GM13976 (cell line): ENCODE measurements around the gene LCMT1.

ENCODE experiments used
- DNase-seq: peaks from one replicate; pipeline ENCODE4 v3.0.0; 2012; ENCODE audit warnings: low spot score
- CTCF ChIP-seq: IDR thresholded peaks from 2 replicates; pipeline ENCODE4 v1.5.1; 2012; ENCODE audit warnings: borderline replicate concordance, mild to moderate bottlenecking; ENCODE audit not compliant: insufficient read depth; ENCODE audit errors: extremely low read depth, missing control alignments, control extremely low read depth
- in situ Hi-C: fragments of 300-500 bp; cut with MboI; formaldehyde crosslinking; loops from one replicate; pipeline ENCODE4 v1.12.0; 2022; ENCODE audit warnings: low sequenced_read_pairs, mixed read lengths, inconsistent platforms; ENCODE audit not compliant: unreplicated experiment

LCMT1 gene

GRCh38 chr16:25093208-25094061, 18.1 kb upstream of the LCMT1 start:
- in situ Hi-C loops, result no loop called here
- DNase-seq, result peak; percentile 50
- no peak for TF ChIP-seq CTCF

GRCh38 chr16:25094596-25094995, 16.9 kb upstream of the LCMT1 start:
- no peak for TF ChIP-seq CTCF
- in situ Hi-C loops, result no loop called here
- no peak for DNase-seq

GRCh38 chr16:25095636-25096035, 15.9 kb upstream of the LCMT1 start:
- DNase-seq, result no peak
- TF ChIP-seq CTCF, result no peak
- in situ Hi-C loops, result no loop called here

- no peak for DNase-seq
- in situ Hi-C loops, result no loop called here
- TF ChIP-seq CTCF, result no peak
Observed at GRCh38 chr16:25097276-25097975, 14.1 kb upstream of the LCMT1 start.

- TF ChIP-seq CTCF, result no peak
- in situ Hi-C loops, result no loop called here
- no peak for DNase-seq
Observed at GRCh38 chr16:25100511-25100910, 11.0 kb upstream of the LCMT1 start.

- peak; percentile 95 for DNase-seq
- TF ChIP-seq CTCF, result peak; percentile 59
- in situ Hi-C loops, result no loop called here
Observed at GRCh38 chr16:25106567-25107465, 4.7 kb upstream of the LCMT1 start.
